HCT116 (cell line): ENCODE results near the gene ORC2.

Experiments used
- CTCF ChIP-seq, 3 experiments: fragments of 200-600 bp in 1 of 3; sonication (generic) in 1 of 3; IDR thresholded peaks in 2 of 3; conservative IDR thresholded peaks in 1 of 3; 2 replicates each; pipeline ENCODE4 v1.5.1; 2012 to 2017; ENCODE audit warnings: low read depth in 2 of 3, low read length in 2 of 3, antibody characterized with exemption in 1 of 3, borderline replicate concordance in 1 of 3, control low read depth in 1 of 3, mild to moderate bottlenecking in 1 of 3, mixed read lengths in 1 of 3, mixed run types in 1 of 3, moderate library complexity in 1 of 3; ENCODE audit not compliant: insufficient read depth in 1 of 3
- FOSL1 ChIP-seq: IDR thresholded peaks from 2 replicates; pipeline ENCODE4 v1.6.1; 2012; ENCODE audit warnings: low read depth
- MAX ChIP-seq: IDR thresholded peaks from 2 replicates; pipeline ENCODE4 v1.6.1; 2012
- POLR2AphosphoS5 ChIP-seq: IDR thresholded peaks from 2 replicates; pipeline ENCODE4 v1.6.1; 2011; ENCODE audit warnings: mild to moderate bottlenecking, low read depth, low read length, moderate library complexity
- REST ChIP-seq: IDR thresholded peaks from 2 replicates; pipeline ENCODE4 v1.6.1; 2012; ENCODE audit warnings: low read depth
- SP1 ChIP-seq: IDR thresholded peaks from 2 replicates; pipeline ENCODE4 v1.6.1; 2012; ENCODE audit warnings: low read depth

- no peak for TF ChIP-seq REST
- TF ChIP-seq SP1, result no peak
- no peak for TF ChIP-seq CTCF (IDR thresholded peaks at IDR 0.05 in 2 of 3, conservative IDR thresholded peaks at IDR 0.05 in 1 of 3; ENCODE audit: borderline replicate concordance in 1 of 3, insufficient read depth in 1 of 3, low read depth in 2 of 3, low read length in 2 of 3)
- no peak for TF ChIP-seq FOSL1
- TF ChIP-seq MAX, result no peak
- TF ChIP-seq POLR2AphosphoS5, result no peak
Measured at GRCh38 chr2:200871151-200871550, 92.3 kb downstream of the ORC2 start.
